CD14-positive monocyte (primary cell): ENCODE measurements around the gene RBBP9. TPM values are rescaled to one million over a fixed set of nuclear protein-coding genes. Genes with fewer than 3 reads are reported as not detected.

ENCODE experiments used
- DNase-seq, 3 donors: peaks; one replicate each; pipeline ENCODE4 v3.0.0-alpha.2; 2011 to 2022
- H2AFZ ChIP-seq: 2 replicates; pipeline ENCODE4 v1.6.0; 2012; ENCODE audit warnings: mild to moderate bottlenecking, low read depth, low read length, inconsistent platforms; ENCODE audit not compliant: insufficient read depth, poor library complexity, severe bottlenecking
- H3K27ac ChIP-seq, 2 donors: 1 replicate in 1 of 2; 2 replicates in 1 of 2; pipeline ENCODE4 v1.5.1; 2012 to 2013; ENCODE audit warnings: low read length in 2 of 2, control low read depth in 1 of 2, inconsistent platforms in 1 of 2, low read depth in 1 of 2, mild to moderate bottlenecking in 1 of 2
- H3K27me3 ChIP-seq, 2 donors: one replicate each; pipeline versions ENCODE4 v1.6.0 to v1.6.1; 2011 to 2013; ENCODE audit warnings: low read length in 2 of 2; ENCODE audit not compliant: control insufficient read depth in 2 of 2, insufficient read depth in 2 of 2
- H3K36me3 ChIP-seq, 2 donors: replicated peaks in 1 of 2; 1 replicate in 1 of 2; 2 replicates in 1 of 2; pipeline versions ENCODE4 v1.5.1 to v1.6.1; 2012 to 2013; ENCODE audit warnings: low read length in 2 of 2, control low read depth in 1 of 2, inconsistent platforms in 1 of 2, mild to moderate bottlenecking in 1 of 2; ENCODE audit not compliant: insufficient read depth in 2 of 2, control insufficient read depth in 1 of 2
- H3K4me1 ChIP-seq, 2 donors: 1 replicate in 1 of 2; 2 replicates in 1 of 2; pipeline versions ENCODE4 v1.5.1 to v1.6.1; 2012 to 2013; ENCODE audit warnings: low read length in 2 of 2, control low read depth in 1 of 2, inconsistent platforms in 1 of 2, mild to moderate bottlenecking in 1 of 2, moderate library complexity in 1 of 2; ENCODE audit not compliant: insufficient read depth in 2 of 2, control insufficient read depth in 1 of 2
- H3K4me2 ChIP-seq: replicated peaks from 2 replicates; pipeline ENCODE3; 2012; ENCODE audit warnings: low read length, moderate library complexity, mild to moderate bottlenecking; ENCODE audit not compliant: poor library complexity, severe bottlenecking; ENCODE audit errors: extremely low read depth
- H3K4me3 ChIP-seq, 3 experiments: fragments of 200-600 bp in 1 of 3; sonication (generic) in 1 of 3; replicated peaks in 1 of 3; 1 replicate in 2 of 3; 2 replicates in 1 of 3; pipeline ENCODE4 v1.5.1; 2011 to 2013; ENCODE audit warnings: low read length in 3 of 3, mild to moderate bottlenecking in 3 of 3, control low read depth in 2 of 3, low read depth in 2 of 3, inconsistent platforms in 1 of 3, moderate library complexity in 1 of 3
- H3K79me2 ChIP-seq: 2 replicates; pipeline ENCODE4 v1.6.0; 2012; ENCODE audit warnings: mild to moderate bottlenecking, control low read depth, inconsistent platforms, low read length, moderate library complexity; ENCODE audit not compliant: insufficient read depth
- H3K9ac ChIP-seq: 2 replicates; pipeline ENCODE4 v1.6.0; 2017; ENCODE audit warnings: low read length, mild to moderate bottlenecking; ENCODE audit not compliant: insufficient read depth, poor library complexity, severe bottlenecking
- H3K9me3 ChIP-seq, 2 donors: replicated peaks in 1 of 2; 1 replicate in 1 of 2; 2 replicates in 1 of 2; pipeline versions ENCODE4 v1.5.1 to v1.6.1; 2012 to 2013; ENCODE audit warnings: low read length in 2 of 2, control low read depth in 1 of 2; ENCODE audit not compliant: control insufficient read depth in 1 of 2, insufficient read depth in 1 of 2
- H4K20me1 ChIP-seq: 2 replicates; pipeline ENCODE4 v1.6.0; 2012; ENCODE audit warnings: mild to moderate bottlenecking, low read length, control low read depth, moderate library complexity; ENCODE audit not compliant: insufficient read depth
- H3K27ac Mint-ChIP-seq, 7 donors: one replicate each; pipeline ENCODE4 v1.8.0; 2020; ENCODE audit warnings: mild to moderate bottlenecking in 7 of 7, mixed read lengths in 7 of 7, moderate library complexity in 6 of 7, inconsistent platforms in 2 of 7
- H3K27me3 Mint-ChIP-seq, 3 donors: one replicate each; pipeline ENCODE4 v1.8.0; 2021 to 2022; ENCODE audit warnings: low read depth in 3 of 3, mild to moderate bottlenecking in 3 of 3, mixed read lengths in 3 of 3, moderate library complexity in 3 of 3, inconsistent platforms in 1 of 3
- H3K36me3 Mint-ChIP-seq, 2 donors: one replicate each; pipeline ENCODE4 v1.8.0; 2020; ENCODE audit warnings: mixed read lengths in 2 of 2, inconsistent platforms in 1 of 2, mild to moderate bottlenecking in 1 of 2
- H3K4me1 Mint-ChIP-seq: one replicate; pipeline ENCODE4 v1.8.0; 2020; ENCODE audit warnings: mild to moderate bottlenecking, mixed read lengths
- H3K4me3 Mint-ChIP-seq, 2 donors: one replicate each; pipeline ENCODE4 v1.8.0; 2020; ENCODE audit warnings: mild to moderate bottlenecking in 2 of 2, mixed read lengths in 2 of 2, moderate library complexity in 1 of 2
- H3K9me3 Mint-ChIP-seq, 7 donors: one replicate each; pipeline ENCODE4 v1.8.0; 2020 to 2022; ENCODE audit warnings: mixed read lengths in 7 of 7, mild to moderate bottlenecking in 6 of 7, moderate library complexity in 6 of 7, inconsistent platforms in 2 of 7
- CTCF ChIP-seq: fragments of 200-600 bp; IDR thresholded peaks from one replicate; pipeline ENCODE4 v1.8.0; 2022; ENCODE audit warnings: antibody characterized with exemption, mild to moderate bottlenecking
- WGBS: methylation state at CpG from one replicate; pipeline ENCODE4 v1.1.5; 2013; ENCODE audit warnings: missing lambda C conversion rate; ENCODE audit not compliant: insufficient coverage; 5-methylcytosine and 5-hydroxymethylcytosine counted together
- intact Hi-C, 2 donors: fragments of 100-400 bp; cut with micrococcal nuclease; formaldehyde crosslinking; loops; one replicate each; pipeline versions ENCODE4 v1.15.0 to v1.15.1; 2023
- polyA plus RNA-seq, 3 donors: library from polyadenylated mRNA; depleted of rRNA in 1 of 3; unstranded in 2 of 3; stranded (reverse) in 1 of 3; fragments of 300-500 nt in 2 of 3; fragments of >200 nt in 1 of 3; fragmentation: Illumina TruSeq in 2 of 3; gene quantifications; 1 replicate in 2 of 3; 2 replicates in 1 of 3; pipeline ENCODE4 v1.2.3, GENCODE V29; 2012 to 2021

Gene RBBP9
- polyA plus RNA-seq, 3 donors: 3.5 to 6.9 (median 5.2) TPM

GRCh38 chr20:18443886-18444285 is 53.1 kb downstream of the RBBP9 start:
- H4K20me1 ChIP-seq: no peaks in the 10 kb centered on the region
- Mint-ChIP-seq H3K4me3 (no peak overlapping the region), H3K9me3 (no peaks in the 10 kb centered on the region), H3K4me1 (no peaks in the 10 kb centered on the region), H3K36me3 (no peaks in the 10 kb centered on the region), H3K27ac (no peak overlapping the region), H3K27me3 (peaks cover 0 to 4% (median 0%) of the 10 kb centered on the region in 3 donors)
- intact Hi-C loops: no loop called here
- no peak for DNase-seq
- no peaks in the 10 kb centered on the region for H3K27me3 ChIP-seq
- no peak overlapping the region for H3K27ac ChIP-seq
- H3K4me3 ChIP-seq: no peak overlapping the region
- H3K4me2 ChIP-seq: no peak overlapping the region
- no peak for TF ChIP-seq CTCF
- H3K79me2 ChIP-seq: no peaks in the 10 kb centered on the region
- 85% methylated on average over 2 of the region's 4 CpGs for WGBS
- H3K9ac ChIP-seq: no peak overlapping the region
- no peaks in the 10 kb centered on the region for H3K4me1 ChIP-seq
- H2AFZ ChIP-seq: no peak overlapping the region
- H3K9me3 ChIP-seq: no peaks in the 10 kb centered on the region
- H3K36me3 ChIP-seq: no peaks in the 10 kb centered on the region

DNA sequence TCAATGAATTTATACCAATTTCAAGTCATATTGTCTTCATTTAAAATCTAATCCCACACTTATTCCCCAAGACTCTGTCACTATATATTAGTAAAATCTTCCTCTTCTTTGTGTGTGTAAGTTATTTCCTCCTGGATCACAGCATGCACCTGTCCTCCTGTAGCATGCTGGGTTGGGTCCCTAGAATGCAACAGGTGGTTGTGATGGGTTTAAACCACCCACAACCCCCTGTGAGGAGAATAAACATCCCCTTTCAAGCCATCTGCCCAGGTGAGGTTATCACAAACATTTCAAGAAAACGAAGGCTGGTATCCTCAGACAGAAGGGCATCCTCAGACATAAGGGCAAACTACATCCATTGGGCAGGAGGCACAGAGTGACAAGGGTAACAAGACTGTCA is 56.6 kb downstream of the RBBP9 start:
- H3K27me3 Mint-ChIP-seq: peaks cover 0 to 2% (median 0%) of the 10 kb centered on the region in 3 donors

More for the DNA sequence above, 56.6 kb downstream of the RBBP9 start:
- Histone ChIP-seq H3K4me1 (peaks cover 4 to 7% of the 10 kb centered on the region in 2 donors), H2AFZ (no peak overlapping the region), H3K9me3 (no peaks in the 10 kb centered on the region), H3K27me3 (no peaks in the 10 kb centered on the region), H3K36me3 (no peaks in the 10 kb centered on the region), H3K4me2 (no peak overlapping the region), H3K4me3 (no peak overlapping the region), H3K27ac (no peak overlapping the region), H3K79me2 (no peaks in the 10 kb centered on the region), H4K20me1 (no peaks in the 10 kb centered on the region), H3K9ac (no peak overlapping the region)
- Mint-ChIP-seq H3K36me3 (no peaks in the 10 kb centered on the region), H3K4me3 (no peak overlapping the region), H3K27ac (peak overlapping the region in 1 of 7 donors; percentile 73), H3K9me3 (peaks cover 0 to 5% (median 0%) of the 10 kb centered on the region in 7 donors), H3K4me1 (peaks cover 8% of the 10 kb centered on the region)
- WGBS: 71% methylated on average over 1 of the region's 1 CpG
- no peak for TF ChIP-seq CTCF
- DNase-seq: no peak
- intact Hi-C loops: no loop called here
